Trophoblast cell (in vitro differentiated cells and primary cell): ENCODE data around the gene CDH6.
A peak's percentile ranks its signal among the peaks of the same experiment; 100 is the strongest.

Experiments used
- DNase-seq, 2 donors: peaks; one replicate each; pipeline ENCODE4 v3.0.0-alpha.2; 2016
- H2AFZ ChIP-seq: 2 replicates; pipeline ENCODE4 v1.6.1; 2013; ENCODE audit warnings: low read length, moderate library complexity, mild to moderate bottlenecking; ENCODE audit not compliant: insufficient read depth, poor library complexity
- H2AK5ac ChIP-seq: 2 replicates; pipeline ENCODE4 v1.6.1; 2013; ENCODE audit warnings: mild to moderate bottlenecking, low read length
- H2BK120ac ChIP-seq: 2 replicates; pipeline ENCODE4 v1.6.1; 2013; ENCODE audit warnings: low read length, mild to moderate bottlenecking, moderate library complexity; ENCODE audit not compliant: insufficient read depth, poor library complexity
- H2BK12ac ChIP-seq: 2 replicates; pipeline ENCODE4 v1.6.1; 2013; ENCODE audit warnings: mild to moderate bottlenecking, low read length, moderate library complexity
- H2BK5ac ChIP-seq: 2 replicates; pipeline ENCODE4 v1.6.1; 2013; ENCODE audit warnings: low read length, low read depth, moderate library complexity, mild to moderate bottlenecking; ENCODE audit not compliant: poor library complexity
- H3K14ac ChIP-seq: 2 replicates; pipeline ENCODE4 v1.6.1; 2013; ENCODE audit warnings: mild to moderate bottlenecking, low read length
- H3K18ac ChIP-seq: 2 replicates; pipeline ENCODE4 v1.6.1; 2013; ENCODE audit warnings: mild to moderate bottlenecking, low read length
- H3K23ac ChIP-seq: 2 replicates; pipeline ENCODE4 v1.6.1; 2013; ENCODE audit warnings: low read length
- H3K27ac ChIP-seq: 2 replicates; pipeline ENCODE4 v1.5.1; 2013; ENCODE audit warnings: low read depth, mild to moderate bottlenecking, inconsistent platforms, low read length, moderate library complexity
- H3K27me3 ChIP-seq: 2 replicates; pipeline ENCODE4 v1.6.1; 2013; ENCODE audit warnings: inconsistent platforms, mild to moderate bottlenecking, low read length, moderate library complexity; ENCODE audit not compliant: insufficient read depth
- H3K36me3 ChIP-seq, 2 experiments: 1 replicate in 1 of 2; 2 replicates in 1 of 2; pipeline ENCODE4 v1.6.1; 2013; ENCODE audit warnings: low read length in 2 of 2, mild to moderate bottlenecking in 2 of 2, moderate library complexity in 1 of 2; ENCODE audit not compliant: insufficient read depth in 2 of 2, control insufficient read depth in 1 of 2
- H3K4ac ChIP-seq: 2 replicates; pipeline ENCODE4 v1.6.1; 2013; ENCODE audit warnings: low read depth, mild to moderate bottlenecking, low read length, moderate library complexity
- H3K4me1 ChIP-seq, 2 experiments: 1 replicate in 1 of 2; 2 replicates in 1 of 2; pipeline ENCODE4 v1.6.1; 2013; ENCODE audit warnings: low read length in 2 of 2, mild to moderate bottlenecking in 2 of 2, moderate library complexity in 1 of 2; ENCODE audit not compliant: insufficient read depth in 2 of 2, control insufficient read depth in 1 of 2
- H3K4me2 ChIP-seq: 2 replicates; pipeline ENCODE4 v1.6.1; 2013; ENCODE audit warnings: inconsistent platforms, mild to moderate bottlenecking, low read length, moderate library complexity
- H3K4me3 ChIP-seq: 2 replicates; pipeline ENCODE4 v1.5.1; 2013; ENCODE audit warnings: mild to moderate bottlenecking, low read depth, low read length, inconsistent platforms
- H3K79me1 ChIP-seq: one replicate; pipeline ENCODE4 v1.6.1; 2013; ENCODE audit warnings: low read length
- H3K79me2 ChIP-seq: 2 replicates; pipeline ENCODE4 v1.6.1; 2013; ENCODE audit warnings: low read length, mild to moderate bottlenecking; ENCODE audit not compliant: control insufficient read depth, insufficient read depth, poor library complexity
- H3K9ac ChIP-seq: 2 replicates; pipeline ENCODE4 v1.6.1; 2013; ENCODE audit warnings: mild to moderate bottlenecking, low read length
- H3K9me3 ChIP-seq: 2 replicates; pipeline ENCODE4 v1.6.1; 2013; ENCODE audit warnings: low read depth, mild to moderate bottlenecking, control low read depth, inconsistent platforms, low read length; ENCODE audit not compliant: insufficient read depth
- H4K12ac ChIP-seq: 2 replicates; pipeline ENCODE4 v1.6.1; 2013; ENCODE audit warnings: low read depth, mild to moderate bottlenecking, low read length, moderate library complexity
- H4K8ac ChIP-seq: 2 replicates; pipeline ENCODE4 v1.6.1; 2013; ENCODE audit warnings: low read depth, mild to moderate bottlenecking, low read length, moderate library complexity
- H4K91ac ChIP-seq: one replicate; pipeline ENCODE4 v1.6.1; 2013; ENCODE audit warnings: low read depth, mild to moderate bottlenecking, low read length, moderate library complexity
- WGBS: extraction: QIAGEN DNeasy Blood & Tissue Kit; methylation state at CpG from one replicate; pipeline ENCODE4 v1.1.7; 2013; ENCODE audit warnings: missing lambda C conversion rate; ENCODE audit not compliant: insufficient read length, insufficient coverage; ENCODE audit errors: extremely low coverage; 5-methylcytosine and 5-hydroxymethylcytosine counted together

Gene CDH6

DNA sequence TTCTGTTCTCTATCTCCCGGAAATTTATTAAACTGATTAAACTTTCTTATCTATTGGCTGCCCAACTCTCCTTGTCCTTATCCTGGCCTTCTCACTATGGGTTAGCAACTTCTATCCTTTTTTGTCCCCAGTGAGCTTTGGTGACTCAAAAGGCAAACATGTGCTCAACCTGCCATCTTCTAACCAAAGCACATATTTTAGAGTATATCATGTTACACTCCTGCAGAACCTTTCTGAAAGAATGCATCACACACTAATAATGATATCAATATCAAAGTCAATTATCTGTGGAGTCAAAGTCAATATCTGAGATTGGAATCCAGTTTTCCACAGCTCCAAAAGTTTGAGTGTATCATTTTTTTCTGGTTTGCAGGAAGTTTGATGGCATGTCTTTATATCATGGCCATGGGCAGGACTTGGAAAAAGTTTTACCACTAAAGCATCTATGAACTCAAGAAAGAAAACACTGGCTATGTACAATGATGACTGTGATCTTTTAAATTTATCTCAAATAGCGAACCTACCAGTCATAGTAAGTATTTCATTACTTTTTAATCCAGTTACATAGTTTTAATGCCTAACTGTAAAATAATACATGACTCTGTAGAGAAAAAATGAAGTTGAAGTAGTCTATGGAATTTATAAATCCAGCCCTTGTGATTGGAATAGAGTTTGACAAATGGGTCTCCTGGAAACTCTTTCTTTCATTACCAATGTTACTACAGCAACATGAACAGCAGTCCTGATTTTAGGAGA lies 171.6 kb downstream of the CDH6 start:
- Histone ChIP-seq H3K4me1 (no peaks in the 10 kb centered on the region), H3K36me3 (no peaks in the 10 kb centered on the region), H3K27me3 (no peaks in the 10 kb centered on the region), H3K4me3 (no peak overlapping the region), H3K4ac (no peak overlapping the region), H2AFZ (no peak overlapping the region), H2BK12ac (no peak overlapping the region), H3K79me1 (no peaks in the 10 kb centered on the region), H3K79me2 (no peaks in the 10 kb centered on the region), H4K12ac (no peak overlapping the region), H3K14ac (no peak overlapping the region), H3K9ac (no peak overlapping the region), H3K18ac (no peak overlapping the region), H2BK120ac (no peak overlapping the region), H3K4me2 (no peak overlapping the region), H4K8ac (no peak overlapping the region), H2BK5ac (no peak overlapping the region), H3K9me3 (peaks cover 4% of the 10 kb centered on the region), H4K91ac (no peak overlapping the region), H3K27ac (no peak overlapping the region), H2AK5ac (no peak overlapping the region), H3K23ac (no peak overlapping the region)
- WGBS: no CpG with 5 or more reads among the region's 2 CpGs
- DNase-seq: peak; percentile 50 to 79

DNA sequence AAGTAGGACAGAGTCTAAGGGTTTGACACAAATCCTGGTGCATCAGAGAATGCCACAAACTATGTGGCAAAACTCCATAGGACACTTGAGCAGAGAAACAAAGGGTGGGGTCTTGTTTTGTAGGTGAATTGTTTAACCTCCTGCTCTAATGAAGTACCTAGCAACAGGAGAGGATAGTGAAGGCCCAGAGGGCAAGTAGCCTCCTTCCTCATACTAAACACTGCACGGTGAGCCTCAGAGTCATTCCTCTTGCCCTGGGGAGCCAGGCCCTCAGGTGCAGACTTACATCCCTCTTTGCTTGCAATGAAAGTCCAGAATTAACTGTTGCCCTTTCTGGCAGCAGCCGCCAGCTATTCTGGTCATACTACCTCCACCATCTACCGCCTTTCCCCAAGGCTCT lies 172.3 kb downstream of the CDH6 start:
- no peak overlapping the region for H3K14ac ChIP-seq
- H2AK5ac ChIP-seq: no peak overlapping the region
- no peak overlapping the region for H3K18ac ChIP-seq
- no peak overlapping the region for H4K8ac ChIP-seq
- H3K79me1 ChIP-seq: no peaks in the 10 kb centered on the region
- no peak overlapping the region for H3K27ac ChIP-seq
- no peak overlapping the region for H4K12ac ChIP-seq
- DNase-seq: peak; percentile 87 to 90
- WGBS: no CpG with 5 or more reads among the region's 3 CpGs
- no peak overlapping the region for H3K4ac ChIP-seq
- H2BK12ac ChIP-seq: no peak overlapping the region
- no peak overlapping the region for H2BK120ac ChIP-seq
- no peak overlapping the region for H3K4me3 ChIP-seq
- H2AFZ ChIP-seq: no peak overlapping the region
- H3K9ac ChIP-seq: no peak overlapping the region
- H4K91ac ChIP-seq: no peak overlapping the region
- no peak overlapping the region for H3K4me2 ChIP-seq
- H3K27me3 ChIP-seq: no peaks in the 10 kb centered on the region
- no peaks in the 10 kb centered on the region for H3K4me1 ChIP-seq
- H3K23ac ChIP-seq: no peak overlapping the region
- H3K9me3 ChIP-seq: peaks cover 4% of the 10 kb centered on the region
- no peak overlapping the region for H2BK5ac ChIP-seq
- no peaks in the 10 kb centered on the region for H3K79me2 ChIP-seq
- H3K36me3 ChIP-seq: no peaks in the 10 kb centered on the region

DNA sequence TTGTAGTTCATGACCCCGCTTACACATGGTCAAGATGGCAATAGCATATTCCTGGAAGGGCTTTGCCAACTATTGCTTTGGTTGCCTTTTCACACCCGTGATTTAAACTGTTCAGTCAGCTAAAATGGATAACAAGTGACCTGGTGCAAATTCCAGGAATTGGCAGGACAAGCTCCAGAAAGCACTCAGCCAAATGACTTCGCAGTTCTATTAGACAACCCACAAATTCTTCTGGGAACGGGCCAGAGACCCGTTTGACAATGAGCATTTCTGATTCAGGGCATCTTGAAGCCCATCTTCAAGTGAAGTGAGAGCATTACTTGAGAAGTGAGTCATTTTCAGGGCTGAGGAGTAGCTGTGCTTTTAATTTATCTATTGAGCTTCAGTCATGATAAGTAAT lies 173.5 kb downstream of the CDH6 start:
- H3K4me1 ChIP-seq: no peaks in the 10 kb centered on the region
- no peaks in the 10 kb centered on the region for H3K36me3 ChIP-seq
- H2BK12ac ChIP-seq: no peak overlapping the region
- no peak overlapping the region for H4K12ac ChIP-seq
- H3K14ac ChIP-seq: no peak overlapping the region
- no peaks in the 10 kb centered on the region for H3K27me3 ChIP-seq
- no peak overlapping the region for H4K8ac ChIP-seq
- H2BK5ac ChIP-seq: no peak overlapping the region
- no peak overlapping the region for H3K4ac ChIP-seq
- no peak overlapping the region for H3K27ac ChIP-seq
- no peaks in the 10 kb centered on the region for H3K79me2 ChIP-seq
- no peak overlapping the region for H2AK5ac ChIP-seq
- H4K91ac ChIP-seq: no peak overlapping the region
- peaks cover 4% of the 10 kb centered on the region for H3K9me3 ChIP-seq
- H3K9ac ChIP-seq: no peak overlapping the region
- H3K79me1 ChIP-seq: no peaks in the 10 kb centered on the region
- no peak overlapping the region for H2BK120ac ChIP-seq
- no peak for DNase-seq
- WGBS: no CpG with 5 or more reads among the region's 5 CpGs
- H3K18ac ChIP-seq: no peak overlapping the region
- H3K4me3 ChIP-seq: no peak overlapping the region
- H3K4me2 ChIP-seq: no peak overlapping the region
- no peak overlapping the region for H3K23ac ChIP-seq
- H2AFZ ChIP-seq: no peak overlapping the region

GRCh38 chr5:31372124-31372523 lies 178.6 kb downstream of the CDH6 start:
- H3K79me2 ChIP-seq: no peaks in the 10 kb centered on the region
- H3K9me3 ChIP-seq: no peaks in the 10 kb centered on the region
- no peak overlapping the region for H3K14ac ChIP-seq
- no peak overlapping the region for H2AFZ ChIP-seq
- H3K4me2 ChIP-seq: no peak overlapping the region
- H3K27me3 ChIP-seq: no peaks in the 10 kb centered on the region
- H3K4me3 ChIP-seq: no peak overlapping the region
- H3K9ac ChIP-seq: no peak overlapping the region
- no peak overlapping the region for H4K8ac ChIP-seq
- H3K4ac ChIP-seq: no peak overlapping the region
- no peak overlapping the region for H3K23ac ChIP-seq
- no peak for DNase-seq
- no peaks in the 10 kb centered on the region for H3K36me3 ChIP-seq
- H4K12ac ChIP-seq: no peak overlapping the region
- H3K79me1 ChIP-seq: no peaks in the 10 kb centered on the region
- H2AK5ac ChIP-seq: no peak overlapping the region
- WGBS: no CpG with 5 or more reads among the region's 1 CpG
- H2BK120ac ChIP-seq: no peak overlapping the region
- H4K91ac ChIP-seq: no peak overlapping the region
- H3K18ac ChIP-seq: no peak overlapping the region
- H2BK5ac ChIP-seq: no peak overlapping the region
- H3K4me1 ChIP-seq: no peaks in the 10 kb centered on the region
- H3K27ac ChIP-seq: no peak overlapping the region
- H2BK12ac ChIP-seq: no peak overlapping the region
